Heart left ventricle (tissue), 16 donors: ENCODE measurements around the gene MEIOB. TPM values are rescaled to one million over a fixed set of nuclear protein-coding genes. Genes with fewer than 3 reads are reported as not detected.

ENCODE experiments used
- ATAC-seq, 4 donors: fragments of 200-7000 bp; cut with Tn5 transposase; one replicate each; pipeline ENCODE4 v1.9.1; 2020 to 2022; ENCODE audit warnings: moderate library complexity in 4 of 4, mild to moderate bottlenecking in 3 of 4, moderate number of reproducible peaks in 1 of 4
- DNase-seq, 5 donors: peaks; one replicate each; pipeline ENCODE4 v3.0.0-alpha.2; 2020
- H3K27ac ChIP-seq, 12 donors: fragments of 200-600 bp; sonication (generic) in 4 of 12; one replicate each; pipeline versions ENCODE4 v1.5.0 to v1.8.0; 2016 to 2022; ENCODE audit warnings: mild to moderate bottlenecking in 2 of 12
- H3K27me3 ChIP-seq, 9 donors: fragments of 200-600 bp; sonication (generic) in 2 of 9; one replicate each; pipeline versions ENCODE4 v1.5.1 to v1.8.0; 2016 to 2022; ENCODE audit warnings: mild to moderate bottlenecking in 3 of 9
- H3K36me3 ChIP-seq, 9 donors: fragments of 200-600 bp; sonication (generic) in 2 of 9; one replicate each; pipeline versions ENCODE4 v1.5.0 to v1.8.0; 2018 to 2022; ENCODE audit warnings: mild to moderate bottlenecking in 2 of 9
- H3K4me1 ChIP-seq, 12 donors: fragments of 200-600 bp; sonication (generic) in 4 of 12; one replicate each; pipeline versions ENCODE4 v1.5.0 to v1.8.0; 2016 to 2022; ENCODE audit warnings: mild to moderate bottlenecking in 3 of 12
- H3K4me3 ChIP-seq, 12 donors: fragments of 200-600 bp; sonication (generic) in 4 of 12; one replicate each; pipeline versions ENCODE4 v1.5.0 to v1.8.0; 2017 to 2022; ENCODE audit warnings: mild to moderate bottlenecking in 9 of 12, moderate library complexity in 4 of 12
- H3K9me3 ChIP-seq, 12 donors: fragments of 200-600 bp; sonication (generic) in 4 of 12; one replicate each; pipeline versions ENCODE4 v1.5.0 to v1.8.0; 2016 to 2022; ENCODE audit warnings: mild to moderate bottlenecking in 1 of 12
- POLR2A ChIP-seq, 2 donors: fragments of 450-650 bp; IDR thresholded peaks; one replicate each; pipeline ENCODE4 v1.6.1; 2017; ENCODE audit warnings: antibody characterized with exemption in 2 of 2, mild to moderate bottlenecking in 2 of 2, moderate library complexity in 2 of 2
- WGBS, 4 donors: extraction: QIAGEN DNeasy Blood & Tissue Kit in 2 of 4; methylation state at CpG; one replicate each; pipeline versions ENCODE4 v1.1.5 to v1.1.7; 2013 to 2018; 5-methylcytosine and 5-hydroxymethylcytosine counted together
- intact Hi-C, 10 donors: fragments of 100-400 bp; cut with DNase I; formaldehyde crosslinking; loops; one replicate each; pipeline versions ENCODE4 v1.11.1 to v1.14.2; 2022
- polyA plus RNA-seq, 2 donors: library from polyadenylated mRNA; stranded (reverse); fragments of 200-250 nt; gene quantifications; one replicate each; pipeline ENCODE4 v1.2.3, GENCODE V29; 2013
- total RNA-seq, 9 donors: library from RNA; depleted of rRNA in 2 of 9; stranded (reverse); fragments of >200 nt in 2 of 9; fragmentation: NEBNext Ultra II Directional in 3 of 9; extraction: Animal tissue kit (Norgen Biotek cat#: 25700) in 3 of 9; gene quantifications; one replicate each; pipeline versions ENCODE4 v1.1.0 to v1.2.4, GENCODE V29; 2016 to 2023
- TF ChIP-seq, protein P1 (sequence below), 12 donors: fragments of 200-600 bp; sonication (generic) in 4 of 12; IDR thresholded peaks; one replicate each; pipeline versions ENCODE4 v1.5.0 to v1.8.0; 2018 to 2022; ENCODE audit warnings: antibody characterized with exemption in 12 of 12, mild to moderate bottlenecking in 5 of 12
- donor health status: ischemic (EF 13 %, LVEDD 7.1; RV severe dilation, severe dysfunction).
- donor health status: healthy with polysubstance abuse.
- donor health status: DM: no; HTN: yes; CAD: no.
- donor health status: DM: no; HTN: no; CAD: no.
- donor health status: ischemic (EF 25% LVEDD 6.9; RV normal size, moderate dysfunction).
- donor health status: ischemic (EF 25% LVEDD 5.7; RV mildly dilated, moderate dysfunction).
- donor health status: healthy.
- donor health status: DM: yes; HTN: yes; CAD: no.
- donor health status: ischemic (EF 35%, LVEDD 5.7; RV mildly dilated, moderate dysfunction).
- donor health status: nonischemic (EF 11% LVEDD 7.7; RV severe dilation, severe dysfunction).
- donor health status: DM: yes; HTN: yes; CAD: no.
- donor health status: PGD.
- donor health status: ischemic (EF 29% LVEDD 5.4; RV normal size, mild dysfunction).
- donor health status: nonischemic (EF 23%, LVEDD 6.1; RV moderate dilation, normal function).

MEIOB gene
- total and polyA plus RNA-seq, 11 donors: not detected

DNA sequence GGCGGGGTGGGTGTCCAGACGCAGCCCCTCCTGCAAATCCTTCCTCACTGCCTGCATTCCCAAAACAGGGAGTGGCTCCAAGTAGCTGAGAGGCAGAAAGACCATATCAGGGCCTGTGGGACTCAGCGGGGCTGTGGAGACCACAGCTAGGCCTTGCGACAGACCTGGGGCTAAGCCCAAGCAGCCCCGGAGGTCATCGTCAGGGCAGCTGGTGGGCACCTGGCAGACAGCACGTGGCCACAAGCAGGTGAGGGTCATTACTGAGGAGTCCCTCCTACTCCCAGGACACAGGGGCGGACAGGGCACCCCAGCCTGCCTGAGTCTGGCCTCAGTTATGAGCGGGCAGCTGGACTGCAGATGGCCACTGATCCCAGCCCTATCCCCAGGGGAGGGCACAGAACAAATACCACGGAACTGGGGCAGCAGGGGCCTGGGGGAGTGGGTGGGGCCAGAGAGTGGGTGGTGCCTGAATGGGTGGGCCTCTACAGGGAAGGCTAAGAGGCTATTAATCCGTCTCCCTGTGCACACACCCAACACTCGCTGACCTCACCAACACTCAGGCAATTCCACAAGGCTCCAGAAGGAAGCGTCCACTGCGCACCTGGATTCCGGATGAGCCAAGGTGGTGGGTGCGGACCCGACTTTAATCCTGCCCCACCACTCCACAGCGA is 37.7 kb upstream of the MEIOB start:
- H3K27me3 ChIP-seq: peaks cover 5 to 59% (median 26%) of the 10 kb centered on the region in 9 donors
- whole genome bisulfite sequencing, 4 donors: 75 to 79% (median 79%) methylated on average over 15 to 18 of the region's 18 CpGs
- ATAC-seq: no peak

DNA sequence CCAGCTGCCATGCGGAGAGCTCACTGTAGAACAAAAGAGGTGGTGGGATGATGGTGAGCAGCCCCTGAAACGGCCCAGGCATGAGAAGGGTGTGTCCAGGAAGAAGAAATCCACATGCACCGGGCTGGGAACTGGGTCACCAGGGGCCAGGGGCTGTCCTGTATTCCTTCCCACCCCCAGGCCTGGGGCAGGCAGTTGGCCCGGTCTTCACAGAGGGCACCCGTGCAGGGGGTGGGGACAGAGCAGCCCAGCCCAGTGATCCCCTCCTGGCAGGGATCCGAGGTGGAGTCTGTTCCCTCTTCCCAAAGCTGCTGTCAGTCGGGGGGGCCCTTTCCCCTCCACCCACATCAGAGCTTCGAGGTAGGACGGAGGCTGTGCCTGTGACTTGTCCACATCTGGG is 37.0 kb upstream of the MEIOB start:
- no peak for TF ChIP-seq POLR2A (IDR thresholded peaks at IDR 0.05)
- TF ChIP-seq, protein P1, sequence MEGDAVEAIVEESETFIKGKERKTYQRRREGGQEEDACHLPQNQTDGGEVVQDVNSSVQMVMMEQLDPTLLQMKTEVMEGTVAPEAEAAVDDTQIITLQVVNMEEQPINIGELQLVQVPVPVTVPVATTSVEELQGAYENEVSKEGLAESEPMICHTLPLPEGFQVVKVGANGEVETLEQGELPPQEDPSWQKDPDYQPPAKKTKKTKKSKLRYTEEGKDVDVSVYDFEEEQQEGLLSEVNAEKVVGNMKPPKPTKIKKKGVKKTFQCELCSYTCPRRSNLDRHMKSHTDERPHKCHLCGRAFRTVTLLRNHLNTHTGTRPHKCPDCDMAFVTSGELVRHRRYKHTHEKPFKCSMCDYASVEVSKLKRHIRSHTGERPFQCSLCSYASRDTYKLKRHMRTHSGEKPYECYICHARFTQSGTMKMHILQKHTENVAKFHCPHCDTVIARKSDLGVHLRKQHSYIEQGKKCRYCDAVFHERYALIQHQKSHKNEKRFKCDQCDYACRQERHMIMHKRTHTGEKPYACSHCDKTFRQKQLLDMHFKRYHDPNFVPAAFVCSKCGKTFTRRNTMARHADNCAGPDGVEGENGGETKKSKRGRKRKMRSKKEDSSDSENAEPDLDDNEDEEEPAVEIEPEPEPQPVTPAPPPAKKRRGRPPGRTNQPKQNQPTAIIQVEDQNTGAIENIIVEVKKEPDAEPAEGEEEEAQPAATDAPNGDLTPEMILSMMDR (IDR thresholded peaks at IDR 0.05): no peak
- Histone ChIP-seq H3K36me3 (no peaks in the 10 kb centered on the region), H3K9me3 (no peaks in the 10 kb centered on the region), H3K4me1 (no peaks in the 10 kb centered on the region), H3K4me3 (no peak overlapping the region), H3K27me3 (peaks cover 1 to 54% (median 19%) of the 10 kb centered on the region in 9 donors), H3K27ac (no peak overlapping the region)
- no peak for ATAC-seq
- intact Hi-C loops: no loop called here
- 60 to 69% (median 62%) methylated on average over 7 to 9 of the region's 9 CpGs for WGBS, 4 donors
- DNase-seq: no peak

More for the DNA sequence above, 37.7 kb upstream of the MEIOB start:
- no peaks in the 10 kb centered on the region for H3K9me3 ChIP-seq
- H3K4me1 ChIP-seq: no peaks in the 10 kb centered on the region
- H3K27ac ChIP-seq: no peak overlapping the region
- intact Hi-C loops: loop anchor here in 1 of 10 donors (5.0 kb wide), 1 partner anchor 32 kb away; no protein-coding TSS in a partner anchor
- TF ChIP-seq, protein P1 (IDR thresholded peaks at IDR 0.05): no peak
- TF ChIP-seq POLR2A (IDR thresholded peaks at IDR 0.05): no peak
- no peak overlapping the region for H3K4me3 ChIP-seq
- H3K36me3 ChIP-seq: no peaks in the 10 kb centered on the region
- DNase-seq: no peak

DNA sequence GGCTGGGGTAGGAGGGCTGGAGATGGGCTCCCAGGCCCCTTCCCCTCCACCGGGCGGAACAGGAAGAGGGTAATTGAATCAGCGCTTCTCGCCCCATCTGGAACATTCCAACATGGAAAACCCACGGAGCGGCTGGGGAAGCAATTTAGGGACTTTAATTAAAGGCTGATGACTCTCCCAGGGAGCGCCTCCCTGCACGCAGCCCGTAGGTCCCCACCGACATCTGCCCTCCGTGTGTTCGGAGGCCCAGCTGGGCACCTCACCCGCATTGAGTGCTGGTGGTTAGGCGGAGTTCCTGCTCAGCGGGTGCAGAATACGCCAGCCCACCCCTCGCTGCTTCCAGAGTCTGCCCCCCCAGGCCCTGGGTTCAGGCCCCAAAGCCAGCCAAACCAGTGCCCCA is 36.2 kb upstream of the MEIOB start:
- intact Hi-C loops: no loop called here
- Histone ChIP-seq H3K4me1 (no peaks in the 10 kb centered on the region), H3K9me3 (no peaks in the 10 kb centered on the region), H3K4me3 (no peak overlapping the region), H3K27ac (no peak overlapping the region), H3K36me3 (no peaks in the 10 kb centered on the region), H3K27me3 (peaks cover 0 to 46% (median 18%) of the 10 kb centered on the region in 9 donors)
- ATAC-seq (no peak), DNase-seq (no peak)
- TF ChIP-seq, protein P1 (IDR thresholded peaks at IDR 0.05): no peak
- TF ChIP-seq POLR2A (IDR thresholded peaks at IDR 0.05): no peak
- WGBS, 4 donors: 45 to 67% (median 56%) methylated on average over 12 to 17 of the region's 17 CpGs

DNA sequence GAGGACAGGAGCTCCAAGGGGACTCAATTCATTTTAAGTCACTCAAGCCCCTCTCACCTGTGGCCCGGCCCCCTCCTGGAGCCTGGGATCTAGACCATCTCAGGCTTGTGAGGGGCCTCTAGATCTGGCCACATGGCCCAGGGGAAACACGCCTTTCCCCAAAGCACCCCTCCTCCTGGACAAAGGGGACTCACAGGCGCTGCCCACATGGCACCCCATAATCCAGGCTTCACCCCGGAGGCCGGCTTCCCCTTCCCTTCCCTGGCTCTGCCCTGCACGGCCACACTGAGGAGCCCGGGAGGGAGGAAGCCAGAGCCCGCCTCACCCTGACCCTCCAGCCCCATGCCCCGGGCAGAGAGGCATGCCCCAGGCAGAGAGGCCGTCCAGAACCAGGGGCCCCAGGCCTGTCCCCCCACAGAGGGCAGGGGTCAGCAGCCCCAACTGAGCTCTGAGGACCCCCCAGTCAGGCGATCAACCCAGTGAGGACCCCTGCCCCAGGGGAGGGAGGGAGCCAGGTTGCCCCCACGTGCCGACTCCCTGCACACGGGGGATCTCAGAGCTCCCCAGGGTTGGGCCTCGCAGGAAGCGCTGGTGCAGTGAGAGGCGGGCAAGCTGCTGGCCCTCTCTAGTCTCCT is 35.4 kb upstream of the MEIOB start:
- DNase-seq: no peak
- H3K4me3 ChIP-seq: no peak overlapping the region
- H3K9me3 ChIP-seq: no peaks in the 10 kb centered on the region
- TF ChIP-seq, protein P1 (IDR thresholded peaks at IDR 0.05): no peak
- TF ChIP-seq POLR2A (IDR thresholded peaks at IDR 0.05): no peak
- intact Hi-C loops: no loop called here
- ATAC-seq: no peak
- no peaks in the 10 kb centered on the region for H3K4me1 ChIP-seq
- no peaks in the 10 kb centered on the region for H3K36me3 ChIP-seq
- H3K27me3 ChIP-seq: peaks cover 0 to 44% (median 18%) of the 10 kb centered on the region in 9 donors
- WGBS, 4 donors: 60 to 90% (median 72%) methylated on average over 5 to 17 of the region's 17 CpGs
- no peak overlapping the region for H3K27ac ChIP-seq
